T-helper 1 cell treated with Interleukin-12 subunit alpha and Interleukin-12 subunit beta and Interleukin-4 antibody, amounts not matched to agents 30 μg/mL and 1 μg/mL, for 36 hours (primary cell): ENCODE results near the gene CSTF2.

Experiments used
- H3K27ac Mint-ChIP-seq: one replicate; pipeline ENCODE4 v1.8.0; 2021; ENCODE audit warnings: mild to moderate bottlenecking, mixed read lengths
- H3K27me3 Mint-ChIP-seq: one replicate; pipeline ENCODE4 v1.8.0; 2021; ENCODE audit warnings: low read depth, mixed read lengths
- H3K36me3 Mint-ChIP-seq: one replicate; pipeline ENCODE4 v1.8.0; 2021; ENCODE audit warnings: low read depth, mixed read lengths
- H3K4me1 Mint-ChIP-seq: one replicate; pipeline ENCODE4 v1.8.0; 2021; ENCODE audit warnings: low read depth, mixed read lengths
- H3K4me3 Mint-ChIP-seq: one replicate; pipeline ENCODE4 v1.8.0; 2021; ENCODE audit warnings: mild to moderate bottlenecking, moderate library complexity, mixed read lengths
- H3K9me3 Mint-ChIP-seq: one replicate; pipeline ENCODE4 v1.8.0; 2021; ENCODE audit warnings: mixed read lengths

The CSTF2 gene

GRCh38 chrX:100850317-100850716 lies 30.1 kb downstream of the CSTF2 start:
- Mint-ChIP-seq H3K4me3 (no peak overlapping the region), H3K9me3 (no peaks in the 10 kb centered on the region), H3K36me3 (peaks cover under 1% of the 10 kb centered on the region), H3K4me1 (peaks cover under 1% of the 10 kb centered on the region), H3K27me3 (no peaks in the 10 kb centered on the region), H3K27ac (no peak overlapping the region)

DNA sequence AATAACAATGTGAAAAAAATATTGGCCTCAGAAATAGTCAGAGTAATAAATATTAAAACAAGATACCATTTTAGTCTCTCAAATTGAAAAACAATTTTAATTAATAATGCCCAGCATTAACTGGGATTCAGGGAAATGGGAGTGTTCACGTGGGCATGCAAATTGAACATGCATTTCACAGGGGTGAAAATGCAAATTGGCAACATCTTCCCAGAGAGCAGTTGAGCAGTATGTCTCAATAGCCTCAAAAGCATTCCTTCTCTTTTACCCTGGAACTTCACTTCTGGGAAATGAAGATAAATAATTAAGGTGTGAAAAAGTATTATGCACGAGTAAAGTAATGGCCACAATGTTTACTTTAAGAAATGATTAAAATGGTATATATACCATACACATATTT lies 32.6 kb downstream of the CSTF2 start:
- H3K27me3 Mint-ChIP-seq: peaks cover 3% of the 10 kb centered on the region
- peaks cover 2% of the 10 kb centered on the region for H3K36me3 Mint-ChIP-seq
- H3K9me3 Mint-ChIP-seq: no peaks in the 10 kb centered on the region
- no peak overlapping the region for H3K27ac Mint-ChIP-seq
- no peak overlapping the region for H3K4me3 Mint-ChIP-seq
- H3K4me1 Mint-ChIP-seq: no peaks in the 10 kb centered on the region

- Mint-ChIP-seq H3K4me3 (no peak overlapping the region), H3K36me3 (no peaks in the 10 kb centered on the region), H3K4me1 (no peaks in the 10 kb centered on the region), H3K27ac (no peak overlapping the region), H3K9me3 (no peaks in the 10 kb centered on the region), H3K27me3 (peaks cover 5% of the 10 kb centered on the region)
These were observed 43.2 kb downstream of the CSTF2 start for GRCh38 chrX:100863326-100863864.

DNA sequence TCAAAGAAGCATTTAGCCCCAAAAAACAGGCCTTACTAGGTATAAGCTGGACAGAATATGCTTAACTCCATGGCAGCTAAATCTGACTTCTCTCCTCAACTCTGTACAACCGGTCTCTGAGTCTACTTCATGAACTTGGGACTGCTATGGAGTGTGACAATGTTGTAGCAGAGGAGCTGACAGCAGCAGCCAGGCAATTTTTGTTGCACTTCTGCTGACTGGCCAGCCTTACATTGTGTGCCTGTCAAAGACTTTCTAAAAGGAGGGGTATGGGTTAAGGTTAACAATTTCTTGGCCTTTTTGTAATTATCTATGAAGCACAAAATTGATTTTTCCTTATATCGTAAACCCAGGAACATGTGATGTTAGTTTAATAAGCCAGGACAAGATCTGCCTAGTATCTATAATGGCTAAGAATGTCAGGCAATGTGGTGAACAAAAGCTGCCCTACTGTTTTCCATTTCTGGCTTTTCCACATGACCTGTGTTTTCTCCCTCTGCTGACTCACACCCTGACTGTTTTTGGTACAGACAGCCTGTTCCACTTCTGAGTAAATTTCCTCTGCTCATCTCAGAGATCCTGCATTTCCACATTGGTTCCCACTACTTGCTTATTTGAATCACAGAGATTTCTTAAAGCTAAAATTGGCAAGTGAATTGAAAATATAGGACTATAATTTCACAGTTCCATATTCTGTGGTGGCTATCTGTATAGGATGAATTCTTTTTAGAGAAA lies 44.6 kb downstream of the CSTF2 start:
- H3K27ac Mint-ChIP-seq: no peak overlapping the region

GRCh38 chrX:100868273-100868672 lies 48.1 kb downstream of the CSTF2 start:
- no peak overlapping the region for H3K4me3 Mint-ChIP-seq
- H3K9me3 Mint-ChIP-seq: no peaks in the 10 kb centered on the region
- no peak overlapping the region for H3K27ac Mint-ChIP-seq
- no peaks in the 10 kb centered on the region for H3K36me3 Mint-ChIP-seq
- H3K4me1 Mint-ChIP-seq: no peaks in the 10 kb centered on the region
- H3K27me3 Mint-ChIP-seq: no peaks in the 10 kb centered on the region

More for the DNA sequence above, 44.6 kb downstream of the CSTF2 start:
- H3K27me3 Mint-ChIP-seq: no peaks in the 10 kb centered on the region
- no peaks in the 10 kb centered on the region for H3K36me3 Mint-ChIP-seq
- no peaks in the 10 kb centered on the region for H3K9me3 Mint-ChIP-seq
- no peak overlapping the region for H3K4me3 Mint-ChIP-seq
- H3K4me1 Mint-ChIP-seq: no peaks in the 10 kb centered on the region

GRCh38 chrX:100870527-100870926 lies 50.3 kb downstream of the CSTF2 start:
- Mint-ChIP-seq H3K4me1 (peaks cover 4% of the 10 kb centered on the region), H3K27me3 (no peaks in the 10 kb centered on the region), H3K36me3 (no peaks in the 10 kb centered on the region), H3K27ac (no peak overlapping the region), H3K4me3 (no peak overlapping the region), H3K9me3 (no peaks in the 10 kb centered on the region)

- no peaks in the 10 kb centered on the region for H3K9me3 Mint-ChIP-seq
- peaks cover 4% of the 10 kb centered on the region for H3K4me1 Mint-ChIP-seq
- no peaks in the 10 kb centered on the region for H3K27me3 Mint-ChIP-seq
- no peak overlapping the region for H3K4me3 Mint-ChIP-seq
- H3K36me3 Mint-ChIP-seq: no peaks in the 10 kb centered on the region
- no peak overlapping the region for H3K27ac Mint-ChIP-seq
These were observed 51.7 kb downstream of the CSTF2 start for GRCh38 chrX:100871594-100872560.

DNA sequence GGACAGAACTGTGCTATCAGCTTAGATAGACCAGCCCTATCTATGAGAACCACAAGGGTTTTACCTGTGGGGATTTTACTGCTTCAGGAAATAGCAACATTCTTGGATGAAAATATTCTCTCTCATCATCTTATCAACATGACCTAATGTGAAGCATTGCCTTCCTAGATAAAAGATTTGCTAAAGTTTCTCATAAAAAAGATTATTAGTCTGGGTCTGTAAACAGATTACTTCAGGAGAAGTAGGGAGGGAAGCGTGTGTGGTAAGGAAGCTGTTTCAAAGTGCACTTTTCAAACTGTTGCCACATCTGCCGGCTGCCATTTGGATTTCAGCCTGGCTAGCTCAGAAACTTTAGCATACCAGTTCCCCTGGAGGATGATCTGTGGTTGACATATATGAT lies 54.1 kb downstream of the CSTF2 start, which contains the start of gene NOX1:
Gene NOX1 (minus strand): TSS at position 35 of the 400 bp plus-strand sequence. CDS start 220 bp downstream, outside the sequence.
- no peaks in the 10 kb centered on the region for H3K9me3 Mint-ChIP-seq
- no peaks in the 10 kb centered on the region for H3K36me3 Mint-ChIP-seq
- no peaks in the 10 kb centered on the region for H3K27me3 Mint-ChIP-seq

DNA sequence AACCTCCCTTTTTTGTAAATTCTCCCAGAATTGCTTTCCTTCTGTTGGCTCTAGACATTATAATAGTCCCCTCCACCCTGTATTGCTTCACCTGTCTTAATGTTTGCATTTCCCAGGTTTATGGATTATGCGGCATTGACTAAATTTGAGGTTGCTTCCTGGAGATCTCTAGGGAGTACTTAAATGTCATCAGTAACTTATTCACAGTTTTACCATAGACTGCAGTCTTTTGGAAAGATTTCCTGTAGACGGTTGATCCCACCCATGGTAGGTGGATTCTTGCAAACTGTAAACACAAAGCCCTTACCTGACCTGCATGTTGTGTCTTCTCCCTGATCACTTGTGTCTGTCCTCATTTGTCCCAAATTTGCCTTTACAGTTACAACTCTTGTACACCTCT lies 60.2 kb downstream of the CSTF2 start:
- H3K27me3 Mint-ChIP-seq: no peaks in the 10 kb centered on the region
- H3K9me3 Mint-ChIP-seq: no peaks in the 10 kb centered on the region
- no peak overlapping the region for H3K4me3 Mint-ChIP-seq
- peaks cover 3% of the 10 kb centered on the region for H3K4me1 Mint-ChIP-seq
- H3K27ac Mint-ChIP-seq: no peak overlapping the region
- no peaks in the 10 kb centered on the region for H3K36me3 Mint-ChIP-seq

More for the DNA sequence above, 54.1 kb downstream of the CSTF2 start, which contains the start of gene NOX1:
- H3K4me1 Mint-ChIP-seq: peaks cover 4% of the 10 kb centered on the region
- H3K27ac Mint-ChIP-seq: no peak within 1 kb of the TSS
- no peak within 1 kb of the TSS for H3K4me3 Mint-ChIP-seq

DNA sequence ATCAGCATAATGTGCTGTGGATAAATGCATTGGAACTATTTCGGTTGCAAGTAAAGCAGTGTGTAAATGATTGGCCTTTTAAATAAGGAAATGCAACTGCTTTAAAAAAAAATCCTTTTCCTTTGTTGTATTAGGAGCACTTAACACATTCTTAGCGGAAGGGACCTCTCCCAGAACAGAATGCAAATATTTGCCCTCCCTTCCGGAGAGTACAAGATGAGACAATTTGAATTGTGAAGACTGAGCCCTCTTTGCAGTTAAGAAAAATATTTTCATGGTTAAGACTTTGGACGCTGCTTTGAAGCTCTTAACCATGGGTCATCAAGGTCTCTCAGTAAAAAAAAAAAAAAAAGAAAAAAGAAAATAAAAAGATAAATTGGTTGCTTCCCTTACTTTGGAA lies 63.5 kb downstream of the CSTF2 start:
- Mint-ChIP-seq H3K36me3 (no peaks in the 10 kb centered on the region), H3K27ac (no peak overlapping the region), H3K27me3 (no peaks in the 10 kb centered on the region), H3K9me3 (no peaks in the 10 kb centered on the region), H3K4me3 (no peak overlapping the region), H3K4me1 (peaks cover 7% of the 10 kb centered on the region)
